GM21381 (cell line): ENCODE measurements around the gene ADRA2B.

Experiments used
- ATAC-seq: cut with Tn5 transposase; IDR thresholded peaks from one replicate; pipeline ENCODE4 v1.9.1; 2021; ENCODE audit warnings: mild to moderate bottlenecking, moderate library complexity; ENCODE audit not compliant: unreplicated experiment

The ADRA2B gene

DNA sequence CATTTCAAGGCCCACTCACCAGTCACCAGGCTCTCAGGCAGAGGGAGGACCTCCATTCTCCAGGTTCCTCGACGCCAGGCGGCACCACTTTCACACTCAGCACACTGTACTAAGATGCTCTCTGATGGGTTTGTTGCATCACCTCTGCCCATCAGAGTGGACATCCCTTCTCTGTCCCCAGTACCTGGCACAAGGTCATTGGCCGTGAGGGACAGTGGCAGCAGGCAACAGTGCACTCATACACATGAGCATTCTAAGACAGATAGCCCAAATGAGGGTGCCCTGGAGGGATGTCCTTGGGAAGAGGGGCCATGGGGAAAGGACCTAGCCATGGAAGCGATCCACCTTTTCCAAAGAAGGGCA, 3.0 kb upstream of the ADRA2B start:
- no peak for ATAC-seq

DNA sequence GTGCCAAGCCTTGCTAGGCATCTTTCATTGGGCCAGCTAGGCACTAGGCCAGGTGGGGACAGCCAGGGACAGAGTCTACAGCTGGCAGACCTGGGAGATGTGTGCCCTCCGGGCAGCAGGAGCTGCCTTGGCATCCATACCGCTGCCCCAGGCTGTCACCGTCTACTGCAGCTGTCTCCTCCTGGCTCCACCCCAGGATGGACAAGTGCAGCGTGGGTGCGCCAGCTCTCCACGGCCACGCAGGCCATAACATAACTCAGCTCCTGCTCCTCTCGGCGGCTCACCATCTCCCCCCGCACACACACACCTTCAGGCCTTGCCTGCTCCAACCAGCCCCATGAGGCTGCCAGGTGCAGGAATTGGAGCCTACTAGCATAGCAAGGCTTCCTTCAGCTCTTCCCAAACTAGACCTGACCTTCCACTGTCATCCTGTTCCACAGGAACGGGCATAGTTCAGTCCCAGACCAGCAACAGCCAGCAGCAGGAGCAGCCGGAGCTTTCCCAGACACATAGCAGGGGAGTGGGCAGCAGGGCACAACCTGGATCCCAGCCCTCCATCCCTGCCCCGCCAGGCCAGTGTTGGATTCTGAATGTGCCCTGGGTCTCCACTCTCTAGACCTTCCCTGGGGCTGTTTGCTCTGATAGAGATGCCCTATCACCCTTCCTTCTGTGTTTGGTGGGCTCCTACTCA, 2.5 kb upstream of the ADRA2B start:
- no peak for ATAC-seq

DNA sequence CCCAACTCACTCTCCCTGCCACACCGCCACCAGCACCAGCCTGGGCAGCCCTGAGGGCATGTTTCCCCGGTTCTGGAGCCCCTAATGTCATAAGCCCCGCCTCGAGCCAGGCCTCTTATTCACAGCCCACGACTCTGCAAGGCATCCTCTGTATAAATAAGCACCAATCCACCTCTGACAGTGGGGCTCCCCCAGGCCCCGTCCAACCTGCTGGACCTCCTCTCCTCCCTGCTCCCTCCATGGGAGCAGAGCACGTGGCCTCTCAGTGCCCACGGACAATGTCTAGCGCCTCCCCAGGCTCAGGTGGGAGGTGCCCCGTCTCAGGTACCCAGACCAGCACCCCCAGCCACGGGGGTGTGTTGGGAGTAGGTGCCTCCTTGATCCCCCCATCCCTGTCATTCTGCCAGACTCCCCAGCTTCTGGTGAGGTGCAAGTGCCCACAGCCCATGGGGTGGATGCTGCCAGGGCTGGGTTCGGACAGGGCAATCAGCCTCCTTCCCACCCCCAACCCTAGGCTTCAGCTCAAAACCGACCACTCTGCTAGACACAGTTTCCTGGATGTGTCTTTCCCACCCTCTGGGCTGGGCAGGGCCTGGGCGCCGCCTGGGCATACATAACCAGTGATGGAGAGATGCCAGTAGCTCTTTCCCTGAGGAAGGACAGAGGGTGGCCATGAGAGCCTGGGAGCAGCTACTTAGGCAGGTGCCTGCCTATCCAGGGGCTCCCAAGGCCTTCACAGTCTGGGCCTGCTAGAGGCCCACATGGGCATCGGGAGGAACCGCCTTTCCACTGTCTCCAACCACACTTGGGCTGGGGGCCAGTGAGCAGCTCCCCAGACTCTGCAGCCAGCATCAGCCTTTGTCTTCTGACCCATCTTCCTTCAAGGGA, 1.6 kb upstream of the ADRA2B start:
- no peak for ATAC-seq

DNA sequence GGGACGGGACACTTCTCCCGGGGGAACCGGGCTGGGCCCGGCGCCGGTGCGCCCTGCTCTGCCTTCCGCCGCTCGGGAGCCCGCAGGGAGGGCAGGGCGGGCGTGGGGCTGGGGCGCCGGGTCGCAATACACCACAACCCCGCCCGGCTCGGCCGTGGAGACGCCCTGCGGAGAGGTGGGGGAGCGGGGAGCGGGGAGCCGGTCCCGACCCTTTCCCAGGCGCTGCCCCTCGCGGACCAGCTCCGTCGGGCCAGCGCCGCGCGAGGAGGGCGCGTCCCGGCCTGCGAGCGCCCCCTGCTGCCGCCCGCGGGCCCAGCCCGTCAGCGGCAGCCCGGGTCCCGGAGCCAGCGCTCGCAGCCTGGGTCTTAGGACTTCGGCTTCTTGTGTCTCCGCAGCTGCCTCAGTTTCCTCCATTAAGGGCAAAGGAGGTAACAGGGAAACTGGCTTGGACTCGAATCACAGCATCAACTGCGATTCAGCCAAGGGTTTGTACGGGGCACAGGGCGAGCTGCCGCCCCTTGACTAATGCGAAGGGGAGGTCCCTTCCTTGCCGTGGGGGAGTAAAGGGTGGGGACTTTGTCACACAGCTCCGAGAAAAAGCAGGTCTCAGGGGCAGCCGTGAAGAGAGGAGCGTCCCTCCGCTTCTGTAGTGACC, 635 bp upstream of the ADRA2B start:
- peak; percentile 62 for ATAC-seq

DNA sequence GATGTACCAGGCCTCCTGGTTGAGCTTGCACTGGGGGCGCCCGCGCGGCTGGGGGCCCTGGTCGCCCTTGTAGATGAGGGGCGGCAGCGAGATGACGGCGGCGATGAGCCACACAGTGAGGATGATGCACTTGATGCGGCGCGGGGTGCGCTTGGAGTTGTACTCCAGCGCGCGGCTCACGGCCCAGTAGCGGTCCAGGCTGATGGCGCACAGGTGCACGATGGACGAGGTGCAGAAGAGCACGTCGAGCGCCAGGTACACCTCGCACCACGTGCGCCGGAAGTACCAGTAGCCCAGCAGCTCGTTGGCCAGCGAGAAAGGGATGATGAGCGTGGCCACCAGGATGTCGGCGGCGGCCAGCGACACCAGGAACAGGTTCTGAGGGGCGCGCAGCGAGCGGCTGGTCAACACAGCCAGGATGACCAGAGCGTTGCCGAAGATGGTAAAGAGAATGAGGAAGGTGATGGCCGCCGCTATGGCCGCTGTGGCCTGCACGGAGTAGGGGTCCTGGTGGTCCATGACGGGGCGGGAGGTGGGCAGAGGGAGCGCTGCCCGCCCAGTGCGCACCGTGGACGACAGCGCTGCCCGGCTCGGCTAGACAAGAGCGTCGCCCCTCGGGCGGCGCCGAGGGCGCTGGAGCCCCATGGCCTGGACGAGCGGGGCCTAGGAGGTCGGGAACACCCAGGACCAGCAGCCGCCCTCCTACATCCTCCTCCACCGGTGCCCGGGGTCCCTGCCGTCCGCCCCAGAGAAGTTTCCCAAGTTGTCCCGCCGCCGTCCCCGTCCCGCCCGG, 544 bp downstream of the ADRA2B start:
- ATAC-seq, result no peak

DNA sequence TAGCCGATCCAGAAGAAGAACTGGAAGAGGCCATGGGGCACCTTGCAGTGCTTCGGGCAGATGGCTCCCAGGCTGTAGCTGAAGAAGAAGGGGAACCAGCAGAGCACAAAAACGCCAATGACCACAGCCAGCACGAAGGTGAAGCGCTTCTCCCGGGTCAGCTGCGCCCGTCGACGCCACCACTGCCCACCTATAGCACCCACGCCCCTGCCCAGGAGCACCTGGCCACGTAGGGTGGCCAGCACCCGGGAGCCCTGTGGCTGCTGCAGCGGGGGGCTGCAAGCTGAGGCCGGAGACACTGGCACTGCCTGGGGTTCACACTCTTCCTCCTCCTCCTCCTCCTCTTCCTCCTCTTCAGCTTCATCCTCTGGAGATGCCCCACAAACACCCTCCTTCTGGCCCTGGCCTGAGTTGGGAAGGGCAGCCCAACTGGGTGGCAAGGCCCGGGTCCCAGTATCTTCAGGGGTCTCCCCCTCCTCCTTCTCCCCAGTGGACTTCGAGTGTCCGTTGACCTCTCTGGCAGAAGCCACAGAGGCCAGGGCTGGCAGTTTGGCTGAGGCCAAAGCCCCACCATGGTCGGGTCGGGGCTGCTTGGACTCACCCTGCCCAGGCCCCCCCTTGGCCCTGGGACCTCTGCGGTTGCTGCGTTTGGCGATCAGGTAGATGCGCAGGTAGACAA, 1.3 kb downstream of the ADRA2B start:
- ATAC-seq, result no peak

DNA sequence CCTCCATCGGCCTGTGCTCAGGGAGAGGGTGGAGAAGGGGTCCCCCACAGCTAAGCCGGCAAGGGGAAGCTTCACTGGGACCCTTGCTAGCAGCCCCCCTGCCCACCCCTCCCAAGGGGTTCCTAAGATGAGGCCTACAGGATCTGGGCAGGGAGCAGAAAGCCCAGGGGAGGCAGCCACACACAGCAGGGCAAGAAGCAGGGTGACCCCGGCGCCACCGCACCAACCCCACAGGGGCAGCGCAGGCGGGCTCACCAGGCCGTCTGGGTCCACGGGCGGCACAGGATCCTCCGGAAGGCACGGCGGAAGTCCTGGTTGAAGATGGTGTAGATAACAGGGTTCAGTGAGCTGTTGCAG, 1.8 kb downstream of the ADRA2B start:
- ATAC-seq, result no peak

DNA sequence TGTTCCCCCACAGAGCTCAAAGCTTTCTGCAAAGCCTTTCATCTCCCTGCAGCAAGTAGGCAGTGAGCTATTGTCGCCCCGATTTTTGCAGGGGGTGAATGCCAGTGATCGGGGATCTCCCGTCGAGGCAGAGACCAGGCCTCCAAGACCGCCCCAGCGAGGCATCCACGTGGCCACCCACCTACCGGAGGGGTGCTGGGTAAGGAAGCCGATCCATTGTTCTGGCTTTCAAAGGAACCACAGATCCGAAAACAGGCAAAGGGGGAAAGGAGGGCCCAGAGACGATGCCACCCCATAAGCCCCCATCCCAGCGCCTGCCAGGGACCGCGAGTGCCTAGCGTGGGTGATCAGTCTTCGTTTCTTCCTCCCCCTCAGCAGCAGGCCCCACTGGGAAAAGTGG, 2.4 kb downstream of the ADRA2B start:
- ATAC-seq, result no peak

DNA sequence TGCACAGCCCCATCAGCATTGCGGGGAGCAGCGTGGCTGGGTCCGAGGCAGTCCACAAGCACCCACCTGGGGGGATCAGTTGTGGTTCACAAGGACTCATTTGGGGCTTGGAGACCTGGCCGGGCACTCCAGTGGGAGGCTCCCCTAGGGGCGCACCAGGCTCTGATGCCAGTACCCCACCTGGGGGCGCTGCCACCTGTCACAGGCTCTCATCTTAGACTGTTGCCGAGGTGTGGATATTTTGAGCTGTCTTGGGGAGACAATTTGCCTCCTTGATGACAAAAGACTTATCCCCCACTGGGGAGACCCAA, 3.0 kb downstream of the ADRA2B start:
- ATAC-seq, result no peak

DNA sequence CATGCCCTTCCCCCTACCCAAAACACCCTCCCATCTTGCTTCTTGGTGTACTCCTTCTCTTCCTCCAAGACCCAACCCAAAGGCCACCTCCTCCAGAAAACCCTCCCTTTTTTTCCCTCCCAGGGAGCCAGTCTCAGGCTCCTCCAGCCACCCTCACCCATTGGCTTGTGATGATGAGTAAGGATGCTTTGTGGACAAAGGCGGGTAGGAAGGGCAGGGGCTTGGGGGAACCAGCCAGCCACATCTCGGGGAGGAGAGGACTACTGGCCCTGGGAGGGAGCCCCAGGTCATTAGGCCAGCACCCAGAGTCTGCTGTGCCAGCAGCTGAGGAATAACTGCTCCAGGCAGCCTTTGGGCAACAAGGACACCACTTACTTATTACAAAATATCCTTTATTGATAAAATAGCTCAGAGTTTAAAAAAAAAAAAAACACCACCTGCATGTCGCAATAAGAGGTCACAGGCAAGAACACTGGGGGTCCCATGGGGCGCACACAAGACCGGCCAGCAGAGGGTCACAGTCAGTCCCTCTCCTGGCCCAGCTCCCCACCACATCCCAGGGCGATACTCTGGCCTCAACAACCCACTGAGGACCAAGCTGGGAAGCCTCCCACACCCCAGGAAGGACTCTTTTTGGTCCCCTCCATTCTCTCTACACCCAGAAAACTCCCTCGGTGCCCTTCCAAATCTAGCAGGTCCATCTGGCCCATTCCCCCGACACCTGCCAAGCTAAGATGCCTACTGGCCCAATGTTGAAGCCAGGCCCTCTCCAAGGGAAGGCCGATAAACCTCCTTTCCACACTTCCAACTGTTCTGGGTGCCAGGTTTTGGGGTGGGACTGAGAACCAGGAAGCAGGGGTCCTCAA, 3.6 kb downstream of the ADRA2B start:
- ATAC-seq, result no peak

DNA sequence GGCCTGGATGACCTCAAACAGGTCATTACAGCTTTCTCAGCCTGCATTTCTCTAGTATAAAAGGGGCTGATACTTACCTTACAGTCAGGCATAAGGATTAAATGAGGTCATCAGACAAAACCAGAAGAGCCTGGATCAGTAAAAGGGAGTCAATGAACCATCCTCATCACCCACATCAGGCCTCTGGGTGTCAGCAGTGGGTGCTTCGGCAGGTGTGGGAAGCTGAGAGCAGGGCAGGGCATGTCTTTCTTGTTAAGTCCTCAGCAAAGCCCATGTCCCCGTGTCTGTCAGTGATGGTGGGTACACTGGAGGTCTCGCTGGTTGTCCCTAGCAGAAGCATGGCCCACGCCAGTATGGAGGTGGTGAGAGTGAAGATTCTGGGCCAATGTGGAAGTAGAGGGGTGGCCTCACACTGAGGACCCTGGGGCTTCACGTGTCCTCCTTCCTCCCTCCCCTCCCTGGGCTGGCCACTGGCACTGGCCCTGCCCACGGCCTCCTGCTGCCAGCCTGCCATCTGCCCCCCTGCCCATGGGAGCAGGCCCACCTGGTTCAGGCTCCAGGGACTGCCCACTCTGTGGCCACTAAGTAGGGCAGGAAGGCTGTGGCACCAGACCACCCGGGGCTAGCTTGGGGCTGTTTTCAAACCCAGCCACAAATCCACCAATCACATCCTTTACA, 4.4 kb downstream of the ADRA2B start:
- no peak for ATAC-seq

DNA sequence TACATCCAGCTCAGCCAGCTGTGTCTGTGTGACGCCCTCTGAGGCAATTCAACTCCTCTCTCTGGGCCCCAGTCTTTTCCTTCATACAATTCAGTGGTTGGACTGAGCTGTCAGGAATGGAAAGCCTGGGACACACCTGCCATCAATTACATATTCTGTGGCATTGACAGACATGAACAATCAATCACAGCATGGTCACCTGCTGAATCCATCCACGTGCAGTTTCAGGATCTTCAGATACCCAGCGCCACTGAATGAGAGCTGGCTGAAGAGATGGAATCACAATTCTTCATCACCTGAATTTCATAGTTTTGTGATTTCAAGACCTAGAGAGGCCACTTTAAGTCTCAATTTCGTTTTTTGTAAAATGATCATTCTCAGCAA, 5.1 kb downstream of the ADRA2B start:
- no peak for ATAC-seq

DNA sequence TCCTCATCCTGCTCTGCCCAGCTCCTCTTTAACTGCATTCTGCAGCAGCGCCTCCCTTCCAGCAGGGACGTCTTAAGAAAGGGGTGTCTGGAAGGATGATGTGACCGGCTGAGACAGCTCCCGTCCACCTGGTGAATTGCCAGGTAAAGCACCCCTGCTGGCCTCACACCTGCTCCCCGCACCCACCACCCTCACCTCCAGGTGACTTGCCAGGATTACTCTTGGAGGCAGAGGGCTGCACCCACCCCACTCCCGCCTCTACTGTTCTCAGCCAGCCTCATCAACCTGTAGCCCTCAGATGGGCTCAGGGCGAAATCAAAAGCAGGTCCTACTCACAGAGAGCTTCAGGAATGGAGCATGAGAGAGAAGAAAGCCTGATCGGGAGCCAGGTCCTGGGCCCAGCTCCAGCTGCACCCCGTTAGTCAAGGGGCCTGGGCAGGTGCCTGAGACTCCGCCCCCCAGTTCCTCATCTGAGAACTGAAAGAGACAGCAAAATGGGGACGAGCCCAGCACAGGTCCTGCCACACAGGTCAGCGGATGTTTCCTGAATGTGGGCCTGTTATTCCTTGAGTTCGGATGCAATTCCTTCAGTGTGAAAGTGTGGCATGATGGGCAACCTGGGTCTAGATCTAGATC, 5.6 kb downstream of the ADRA2B start:
- no peak for ATAC-seq

DNA sequence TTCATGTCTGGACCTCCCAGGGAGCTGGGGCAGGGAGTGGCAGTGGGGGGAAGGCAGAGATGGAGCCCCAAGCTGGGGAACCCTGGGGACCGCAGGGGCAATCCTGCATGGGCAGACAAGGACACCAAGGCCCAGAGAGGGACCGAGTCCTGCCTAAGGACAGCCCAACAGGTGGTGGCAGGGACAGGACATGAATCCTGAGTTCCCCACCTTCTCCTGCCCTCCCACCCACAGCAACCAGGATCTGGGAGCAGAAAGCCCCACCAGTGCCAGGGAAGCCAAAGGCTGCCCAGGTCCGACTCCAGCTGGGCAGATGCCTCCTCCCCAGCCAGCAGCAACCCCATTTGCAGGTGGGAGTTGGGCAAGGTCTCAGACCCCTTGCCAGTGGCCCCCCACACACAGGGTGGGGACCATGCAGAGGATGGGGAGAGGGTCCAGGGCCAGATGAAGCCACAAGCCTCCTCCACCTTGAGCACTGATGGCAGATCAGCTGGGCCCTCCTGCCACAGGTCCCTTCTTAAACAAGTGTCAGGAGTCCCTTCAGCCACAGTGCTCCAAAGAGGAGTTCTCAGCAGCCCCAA, 6.3 kb downstream of the ADRA2B start:
- no peak for ATAC-seq

DNA sequence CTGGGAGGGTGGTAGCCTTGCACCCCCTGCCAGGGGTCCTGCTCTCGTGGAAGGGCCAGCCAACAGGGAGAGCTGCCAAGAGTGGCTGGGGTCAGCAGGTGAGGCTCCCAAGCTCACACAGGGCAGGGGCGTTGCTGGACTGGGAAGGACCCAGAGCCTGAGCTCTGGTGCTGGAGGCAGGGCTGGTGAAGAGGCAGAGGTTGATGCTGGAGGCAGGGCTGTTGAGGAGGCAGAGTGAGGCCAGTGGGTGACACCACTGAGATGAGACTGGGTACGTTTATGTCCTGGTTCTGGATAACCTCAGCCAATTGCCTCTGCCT, 7.0 kb downstream of the ADRA2B start:
- no peak for ATAC-seq

DNA sequence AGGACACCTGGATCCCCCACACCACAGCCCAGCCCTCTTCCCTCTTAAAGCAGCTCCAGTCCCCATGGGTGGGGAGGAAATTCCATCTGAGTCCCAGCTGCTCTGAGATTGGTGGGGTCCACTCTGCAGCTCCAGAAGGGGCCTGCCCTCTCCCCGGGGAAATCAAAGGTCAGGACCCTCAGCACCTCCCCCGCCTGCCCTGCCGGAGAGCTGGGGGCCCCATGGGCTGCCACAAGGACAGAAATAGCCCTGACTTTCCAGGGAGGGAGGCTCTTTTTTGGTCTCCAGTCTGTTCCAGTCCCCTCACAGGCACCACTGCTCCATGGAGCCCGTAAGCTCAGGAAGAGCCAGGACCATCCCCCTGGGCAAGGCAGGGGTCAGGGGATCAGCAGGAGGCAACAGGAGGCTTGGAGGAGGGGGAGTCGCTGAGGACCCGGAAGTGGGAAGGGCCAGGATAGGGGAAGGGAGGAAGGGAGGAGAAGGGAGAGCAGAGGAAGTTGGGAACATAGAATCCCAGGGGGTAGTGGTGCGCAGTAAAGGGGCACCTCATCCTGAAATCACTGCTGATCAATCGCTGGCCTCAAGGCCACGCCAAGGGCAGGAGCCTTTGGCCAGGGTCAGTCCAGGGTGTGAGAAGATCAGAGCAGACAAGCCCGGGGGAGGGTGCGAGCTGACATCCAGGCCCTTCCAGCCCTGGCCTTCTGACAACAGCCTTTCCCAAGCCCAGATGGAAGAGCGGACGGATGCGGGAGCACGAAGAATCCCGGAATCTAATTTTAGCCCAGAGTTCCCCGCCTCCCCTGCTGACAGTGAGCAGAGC, 7.6 kb downstream of the ADRA2B start:
- ATAC-seq, result no peak

DNA sequence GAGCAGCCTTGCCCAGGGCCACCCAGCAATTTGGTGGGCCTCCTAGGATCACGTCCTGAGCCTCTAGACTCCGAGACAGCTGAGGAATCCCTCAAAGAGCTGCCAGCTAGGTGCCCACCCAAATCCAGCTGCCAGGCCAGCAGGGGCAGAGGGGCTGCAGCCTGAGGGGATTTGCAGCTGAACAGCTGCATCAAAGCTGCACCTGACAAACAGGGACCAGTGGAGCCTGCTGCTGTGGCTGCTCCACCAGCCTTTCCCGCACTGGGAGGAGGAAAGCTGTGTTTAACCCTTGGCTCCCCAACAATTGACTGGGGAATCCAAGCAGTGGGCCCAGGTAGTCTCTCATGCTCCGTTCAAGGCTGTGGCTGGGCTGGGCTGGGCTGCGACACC, 8.2 kb downstream of the ADRA2B start:
- no peak for ATAC-seq

DNA sequence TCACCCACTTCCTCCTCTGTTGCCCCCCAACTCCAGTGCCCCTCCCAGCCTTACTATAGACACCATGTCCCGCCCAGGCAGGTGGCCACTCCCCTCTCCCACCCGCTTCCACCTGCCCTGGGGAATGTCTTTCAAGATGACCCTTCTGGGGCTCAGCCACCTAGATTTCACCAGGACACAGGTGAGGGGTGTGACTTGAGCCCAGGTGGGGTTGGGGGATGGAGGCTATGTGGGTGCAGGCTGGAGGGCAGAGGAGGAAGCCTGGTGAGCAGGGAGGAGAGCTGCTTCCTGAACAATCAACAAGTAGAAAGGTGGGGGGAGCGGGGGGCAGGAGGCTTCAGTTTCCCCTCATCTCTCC, 8.7 kb downstream of the ADRA2B start:
- ATAC-seq, result no peak
